ENCODE measurements around the gene SYNGAP1.

DNA sequence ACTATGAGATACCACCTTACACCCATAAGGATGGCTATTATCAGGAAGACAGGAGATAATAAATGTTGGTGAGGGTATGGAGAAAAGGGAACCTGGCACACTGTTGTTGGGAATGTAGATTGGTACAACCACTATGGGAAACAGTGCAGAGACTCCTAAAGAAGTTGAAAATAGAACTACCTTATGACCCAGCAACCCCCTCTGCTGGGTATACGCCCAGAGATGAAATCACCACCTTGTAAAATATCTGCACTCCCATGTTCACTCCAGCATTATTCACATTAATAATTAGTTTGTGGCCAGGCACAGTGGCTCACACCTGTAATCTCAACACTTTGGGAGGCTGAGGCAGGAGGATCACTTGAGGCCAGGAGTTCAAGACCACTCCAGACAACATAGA lies 61.3 kb downstream of the SYNGAP1 start:
- TF ChIP-seq, protein P1, sequence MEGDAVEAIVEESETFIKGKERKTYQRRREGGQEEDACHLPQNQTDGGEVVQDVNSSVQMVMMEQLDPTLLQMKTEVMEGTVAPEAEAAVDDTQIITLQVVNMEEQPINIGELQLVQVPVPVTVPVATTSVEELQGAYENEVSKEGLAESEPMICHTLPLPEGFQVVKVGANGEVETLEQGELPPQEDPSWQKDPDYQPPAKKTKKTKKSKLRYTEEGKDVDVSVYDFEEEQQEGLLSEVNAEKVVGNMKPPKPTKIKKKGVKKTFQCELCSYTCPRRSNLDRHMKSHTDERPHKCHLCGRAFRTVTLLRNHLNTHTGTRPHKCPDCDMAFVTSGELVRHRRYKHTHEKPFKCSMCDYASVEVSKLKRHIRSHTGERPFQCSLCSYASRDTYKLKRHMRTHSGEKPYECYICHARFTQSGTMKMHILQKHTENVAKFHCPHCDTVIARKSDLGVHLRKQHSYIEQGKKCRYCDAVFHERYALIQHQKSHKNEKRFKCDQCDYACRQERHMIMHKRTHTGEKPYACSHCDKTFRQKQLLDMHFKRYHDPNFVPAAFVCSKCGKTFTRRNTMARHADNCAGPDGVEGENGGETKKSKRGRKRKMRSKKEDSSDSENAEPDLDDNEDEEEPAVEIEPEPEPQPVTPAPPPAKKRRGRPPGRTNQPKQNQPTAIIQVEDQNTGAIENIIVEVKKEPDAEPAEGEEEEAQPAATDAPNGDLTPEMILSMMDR (conservative IDR thresholded peaks at IDR 0.05 in 1 of 2, IDR thresholded peaks at IDR 0.05 in 1 of 2; ENCODE audit: extremely low read depth in 1 of 2, insufficient read depth in 1 of 2, low read depth in 1 of 2, low read length in 2 of 2): no peak
- TF ChIP-seq EZH2 (IDR thresholded peaks at IDR 0.05; ENCODE audit: borderline replicate concordance, low read length): no peak

All from mammary epithelial cell (primary cell).